Kidney capillary endothelial cell (primary cell): ENCODE data around the gene NPSR1.
"Not testable (repeated sequence)": the region's sequence is repeated elsewhere in the genome, so short reads cannot be mapped to it uniquely, and the experiment has no call there.

Source experiments
- DNase-seq: peaks from one replicate; pipeline ENCODE4 v3.0.0-alpha.2; 2018; ENCODE audit warnings: low spot score

The NPSR1 gene

DNA sequence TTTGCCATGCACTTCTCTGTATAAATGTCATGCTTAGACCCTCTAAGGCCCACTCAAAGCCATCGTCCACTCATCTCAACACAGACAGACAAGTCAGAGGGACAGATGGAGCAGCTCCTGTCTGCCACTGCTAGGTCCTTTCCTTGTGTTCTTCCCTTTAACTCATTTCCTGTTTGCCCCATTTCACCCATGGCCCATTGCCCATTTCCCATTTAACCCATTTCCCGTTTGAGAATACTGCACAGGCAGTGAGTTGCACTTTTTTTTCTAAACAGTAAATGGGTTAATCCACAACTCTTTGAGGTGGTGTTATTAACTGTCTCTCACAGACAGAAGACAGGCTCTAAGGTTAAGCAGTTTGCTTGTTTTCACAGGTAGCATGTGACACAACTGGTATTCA is 179.3 kb downstream of the NPSR1 start:
- DNase-seq: no peak

DNA sequence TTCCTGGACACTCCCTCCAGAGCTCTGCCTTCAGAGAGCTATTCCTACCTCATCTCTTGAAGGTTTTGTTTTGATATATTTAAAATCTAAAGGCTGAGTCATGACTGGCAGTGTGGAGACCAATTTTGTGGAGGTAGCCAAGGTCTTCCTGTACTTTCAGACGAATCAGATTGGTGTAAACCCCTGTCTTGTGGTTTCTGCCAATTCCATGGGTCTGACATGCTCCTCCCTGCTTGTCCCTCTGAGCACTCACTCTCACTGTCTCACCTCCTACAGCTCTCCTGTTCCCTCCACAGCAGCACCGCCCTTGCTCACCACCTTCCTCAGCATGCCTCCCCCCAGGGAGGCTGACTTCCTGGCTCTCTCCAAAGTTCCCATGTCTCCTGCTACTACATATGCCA is 179.8 kb downstream of the NPSR1 start:
- DNase-seq: no peak

DNA sequence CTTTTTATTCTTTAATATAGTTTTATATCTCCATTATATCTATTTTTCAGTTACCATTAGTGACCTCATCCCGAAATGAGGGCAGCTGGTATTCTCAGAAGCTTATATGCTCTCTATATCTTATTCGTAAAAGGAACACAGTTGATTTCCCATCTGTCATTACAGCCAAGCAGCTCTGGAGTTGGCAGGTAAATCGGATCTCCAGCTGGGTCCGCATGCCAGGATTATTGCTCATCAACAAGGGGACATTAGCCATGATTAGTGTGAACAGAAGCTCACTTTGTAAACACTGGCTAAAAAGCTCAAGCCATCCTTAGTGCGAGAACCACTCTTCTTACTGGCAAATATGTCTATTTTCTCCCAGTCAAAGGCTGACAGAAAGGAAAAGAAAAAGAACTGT is 180.3 kb downstream of the NPSR1 start:
- no peak for DNase-seq

DNA sequence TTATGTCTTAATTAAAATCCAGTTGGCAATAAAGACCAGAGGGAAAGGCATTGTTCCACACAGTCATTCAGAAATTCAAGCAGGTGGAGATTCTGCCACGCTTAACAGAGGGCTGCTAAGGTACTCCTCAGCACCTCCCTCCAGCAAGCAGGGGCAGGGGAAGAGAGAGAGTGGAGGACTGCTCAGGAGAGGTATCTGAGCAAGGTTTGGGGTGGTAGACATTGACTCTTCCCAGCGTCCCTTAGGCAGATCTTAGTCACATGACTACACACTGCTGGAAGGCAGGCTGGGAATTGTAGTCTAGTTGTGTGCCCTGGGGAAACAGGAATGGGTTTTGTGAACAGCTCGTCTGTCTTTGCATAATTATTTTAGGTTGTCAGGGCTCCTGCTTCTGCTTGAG is 181.6 kb downstream of the NPSR1 start:
- DNase-seq: no peak

DNA sequence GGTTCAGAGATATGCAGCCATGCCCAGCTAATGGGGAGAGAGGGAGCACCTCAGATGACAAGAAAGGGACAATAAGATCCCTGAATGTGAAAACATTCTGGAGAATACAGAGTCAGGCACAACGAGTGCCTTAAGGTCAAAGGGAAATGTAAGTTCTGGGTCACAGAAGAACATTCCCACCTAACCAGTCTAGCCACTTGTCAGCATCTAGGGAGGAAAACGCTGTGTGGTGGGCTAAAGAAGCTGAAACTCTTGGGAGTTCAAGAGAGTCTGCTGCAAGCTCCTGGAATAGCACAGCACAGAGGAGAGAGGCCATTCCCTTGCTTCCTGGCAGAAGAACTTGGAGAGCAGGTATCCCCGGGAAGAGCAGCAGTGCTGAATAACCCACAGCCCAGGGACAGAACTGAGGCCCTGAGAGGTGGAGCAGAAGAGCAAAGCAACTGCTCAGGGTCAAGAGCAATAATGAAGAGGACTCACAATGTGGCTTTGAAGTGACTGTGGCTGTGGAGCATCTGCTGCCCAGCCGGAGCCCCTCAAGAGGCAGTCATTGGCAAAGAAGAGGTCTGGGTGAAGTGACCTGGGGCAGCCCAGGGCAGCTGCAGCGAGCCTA is 182.3 kb downstream of the NPSR1 start:
- DNase-seq: no peak

DNA sequence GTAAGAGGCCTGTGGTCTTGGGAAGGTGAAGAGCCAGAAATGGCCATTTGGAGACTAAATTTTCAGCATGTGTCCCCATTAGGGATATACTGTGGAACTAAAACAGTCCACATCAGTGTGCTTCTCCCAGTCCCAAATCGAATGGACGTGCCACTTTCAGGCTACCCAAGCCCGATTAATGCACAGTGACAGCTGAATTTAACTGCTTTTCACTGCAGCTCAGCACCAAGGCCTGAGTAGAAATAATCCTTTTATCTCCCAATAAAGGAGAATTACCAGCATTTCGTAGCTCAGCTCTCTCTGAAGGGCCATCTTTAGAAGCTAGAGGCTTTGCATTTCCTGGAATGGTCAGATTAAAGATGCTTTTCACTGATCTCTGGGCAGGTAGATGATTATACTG is 183.3 kb downstream of the NPSR1 start:
- no peak for DNase-seq

DNA sequence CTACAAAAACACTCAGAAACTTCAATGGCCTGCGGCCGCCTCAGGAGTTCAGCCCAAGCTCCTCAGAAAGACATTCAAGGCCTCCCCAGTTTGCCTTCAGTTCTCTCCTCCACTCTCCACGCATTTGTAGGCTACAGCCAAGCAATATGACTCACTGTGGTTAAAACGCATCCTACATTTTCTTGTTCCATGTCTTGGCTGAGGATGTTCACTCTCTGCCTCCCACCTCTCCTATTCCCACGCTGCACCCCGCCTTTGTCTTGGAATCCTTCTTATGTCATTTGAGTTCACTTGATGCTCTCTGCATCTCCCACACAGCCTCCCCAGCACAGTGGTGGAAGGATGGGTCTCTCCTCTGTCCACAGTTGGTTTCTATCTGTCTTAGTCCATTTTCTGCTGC is 184.8 kb downstream of the NPSR1 start:
- DNase-seq: no peak

DNA sequence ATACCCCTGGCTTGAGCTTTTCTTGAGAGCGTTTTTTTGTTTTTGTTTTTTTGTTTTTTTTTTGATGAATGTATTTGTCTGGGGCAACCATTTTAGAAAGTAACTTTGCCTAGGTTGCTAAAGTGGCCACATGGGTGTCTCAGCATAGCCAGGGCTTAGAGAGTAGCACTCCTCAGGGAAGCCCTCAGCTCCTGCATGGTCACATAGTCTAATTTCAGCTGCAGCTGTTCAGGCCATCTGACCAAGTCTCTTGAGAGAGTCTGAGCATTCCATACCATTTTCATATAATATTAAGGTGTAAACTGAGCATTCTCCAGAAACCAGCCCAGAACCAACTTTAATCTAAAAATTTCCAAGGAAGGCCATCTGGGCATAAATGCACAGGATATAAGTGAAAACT is 186.4 kb downstream of the NPSR1 start:
- DNase-seq: no peak

DNA sequence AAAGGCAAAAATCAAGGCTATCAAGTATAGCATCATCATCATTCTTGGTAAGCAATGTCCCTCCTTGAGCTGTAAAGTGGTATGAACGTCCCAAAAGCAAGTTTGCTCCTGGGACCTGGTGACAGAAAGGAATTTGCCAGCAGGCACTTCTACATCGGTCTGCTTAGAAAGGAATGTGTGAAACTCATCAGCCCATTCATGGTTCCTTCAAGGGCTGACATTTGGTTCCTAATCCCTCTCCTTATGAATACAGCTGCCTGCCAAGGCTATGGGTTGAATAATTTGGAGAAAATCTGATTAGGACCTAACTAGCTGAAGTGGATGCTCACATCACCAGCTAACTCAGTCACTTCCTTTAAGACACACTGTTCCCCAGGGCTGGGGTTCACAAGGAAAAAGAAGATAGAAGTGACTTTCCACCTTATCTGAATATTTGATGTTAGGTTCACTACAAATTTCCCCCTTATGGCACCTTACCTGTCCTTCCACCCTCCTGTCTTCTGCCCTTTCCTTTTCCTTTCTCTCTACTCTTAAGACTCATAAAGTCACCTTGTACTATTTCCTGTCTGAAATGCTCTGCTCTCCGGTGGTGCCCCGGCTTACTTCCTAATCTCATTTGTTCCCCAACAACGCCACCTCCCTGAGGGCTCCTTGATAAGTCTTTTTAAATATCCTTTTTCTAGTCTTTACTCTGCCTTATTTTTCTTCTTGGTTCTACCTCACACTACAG is 187.1 kb downstream of the NPSR1 start:
- DNase-seq: no peak

DNA sequence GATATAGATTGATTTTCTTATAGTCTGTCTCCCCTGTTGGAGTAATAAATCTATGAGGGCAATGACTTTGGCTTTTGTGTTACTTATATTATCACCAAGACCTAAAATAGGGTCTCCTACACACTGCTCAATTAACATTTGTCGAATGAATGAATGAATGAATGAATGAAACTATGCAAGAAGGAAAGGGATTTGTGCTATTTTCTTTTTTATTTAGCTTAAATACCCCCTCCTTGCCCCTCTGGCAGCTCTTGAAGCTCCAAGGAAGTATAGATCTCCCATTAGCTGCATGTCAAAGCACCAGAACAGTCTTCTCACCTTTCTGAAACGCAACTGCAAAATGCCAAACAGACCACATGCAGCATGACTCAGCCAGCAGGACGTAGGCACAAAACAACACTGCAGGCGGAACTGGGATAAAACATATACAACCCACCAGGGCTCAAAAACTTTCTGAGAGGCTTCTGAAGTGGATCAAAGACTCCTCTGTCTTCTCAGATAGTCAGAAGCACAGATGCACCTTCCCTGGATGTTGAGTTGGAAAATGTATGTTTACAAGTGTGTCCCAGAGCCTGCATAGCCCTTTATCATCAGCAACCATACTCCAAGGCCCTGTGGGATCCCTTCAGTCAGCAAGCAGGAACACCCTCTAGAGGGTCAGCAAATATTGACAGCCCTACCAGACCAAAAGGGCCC is 187.8 kb downstream of the NPSR1 start:
- no peak for DNase-seq

DNA sequence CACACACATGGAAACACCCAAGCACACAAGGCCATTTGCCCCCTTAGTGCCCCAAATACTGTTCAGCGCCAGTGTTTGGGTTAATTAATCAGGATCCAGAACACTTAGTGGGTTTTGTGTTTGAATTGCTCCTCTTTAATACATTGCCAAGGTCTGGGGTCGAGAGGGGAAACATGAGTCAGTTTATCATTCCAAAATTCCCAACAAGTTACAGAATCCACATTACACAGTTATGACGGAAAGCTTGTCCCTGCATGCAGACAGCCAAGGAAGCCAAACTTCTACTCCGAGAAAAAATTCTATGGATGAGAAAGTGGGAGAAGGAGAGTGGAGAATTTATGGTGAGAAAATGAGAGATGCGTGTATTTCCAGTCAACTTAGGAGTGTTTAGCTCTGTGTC is 189.0 kb downstream of the NPSR1 start:
- DNase-seq: no peak

DNA sequence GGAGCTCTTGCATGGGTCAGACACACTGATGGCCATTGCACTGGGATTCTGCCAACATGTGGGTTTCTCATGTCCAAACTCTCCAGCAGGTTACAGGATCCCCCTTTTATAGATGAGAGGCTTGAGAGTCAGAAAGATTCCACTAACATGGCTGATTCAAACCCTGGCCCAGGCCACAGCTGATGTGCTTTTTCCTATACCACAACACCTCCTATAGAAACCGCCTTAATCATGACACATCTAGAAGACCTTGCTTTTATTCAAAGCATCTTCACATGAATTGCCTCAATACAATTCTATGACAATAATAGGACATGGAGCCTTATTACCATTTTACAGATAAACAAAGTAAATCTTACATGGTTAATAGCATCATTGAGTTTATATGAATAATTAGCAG is 190.7 kb downstream of the NPSR1 start:
- DNase-seq: no peak

DNA sequence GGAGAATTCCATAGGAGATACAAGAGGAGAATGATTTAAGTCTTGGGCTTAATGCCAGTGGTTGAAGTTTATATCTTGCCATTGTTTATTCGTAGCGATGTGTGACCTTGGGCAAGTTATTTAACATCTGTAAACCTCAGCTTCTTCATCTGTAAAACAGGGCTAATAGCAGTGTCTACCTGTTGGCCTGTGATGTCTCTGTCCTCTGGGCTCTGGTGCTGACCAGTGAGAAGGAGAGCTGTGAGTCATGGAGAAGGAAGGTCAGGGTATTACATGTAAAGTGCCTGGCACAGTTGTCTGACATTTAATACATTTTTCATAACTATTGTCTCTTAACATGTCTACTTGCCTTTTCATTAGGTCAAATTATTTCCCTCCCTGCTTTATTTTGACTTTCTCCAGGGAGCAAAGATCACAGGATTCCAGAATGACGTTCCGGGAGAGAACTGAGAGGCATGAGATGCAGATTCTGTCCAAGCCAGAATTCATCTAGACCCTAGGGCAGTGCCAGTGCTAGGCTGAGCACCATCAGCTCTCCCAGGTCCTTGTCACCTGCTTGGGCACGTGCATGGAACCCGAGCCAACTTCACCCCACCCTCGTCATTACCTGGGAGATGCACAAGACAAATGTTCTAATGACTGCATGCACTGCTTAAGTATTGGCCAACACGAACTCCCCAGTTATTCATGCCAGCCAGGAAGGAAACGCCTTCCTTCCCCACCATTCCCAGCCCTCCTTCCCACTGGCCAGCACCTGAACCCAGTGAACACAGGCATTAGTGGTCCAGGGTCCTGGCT is 191.3 kb downstream of the NPSR1 start:
- DNase-seq: no peak

DNA sequence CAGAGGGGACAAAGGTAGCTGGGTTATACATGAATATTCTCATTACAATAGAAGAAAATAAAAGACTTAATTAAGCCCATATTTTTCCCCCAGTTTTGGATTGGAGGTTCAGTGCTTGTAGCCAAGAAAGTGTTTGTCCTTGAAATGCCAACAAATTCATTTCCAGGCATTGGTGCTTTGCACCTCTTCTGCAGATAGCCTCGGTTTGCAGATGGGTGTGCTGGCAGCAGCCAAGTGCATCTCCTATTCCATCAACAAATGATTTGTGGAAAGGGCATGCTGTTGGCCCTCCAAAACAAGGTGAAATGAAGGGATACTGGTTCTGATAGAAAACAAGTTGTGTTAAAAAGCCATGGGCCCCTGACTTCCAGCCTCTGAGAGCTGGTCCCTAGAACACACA is 192.0 kb downstream of the NPSR1 start:
- no peak for DNase-seq

DNA sequence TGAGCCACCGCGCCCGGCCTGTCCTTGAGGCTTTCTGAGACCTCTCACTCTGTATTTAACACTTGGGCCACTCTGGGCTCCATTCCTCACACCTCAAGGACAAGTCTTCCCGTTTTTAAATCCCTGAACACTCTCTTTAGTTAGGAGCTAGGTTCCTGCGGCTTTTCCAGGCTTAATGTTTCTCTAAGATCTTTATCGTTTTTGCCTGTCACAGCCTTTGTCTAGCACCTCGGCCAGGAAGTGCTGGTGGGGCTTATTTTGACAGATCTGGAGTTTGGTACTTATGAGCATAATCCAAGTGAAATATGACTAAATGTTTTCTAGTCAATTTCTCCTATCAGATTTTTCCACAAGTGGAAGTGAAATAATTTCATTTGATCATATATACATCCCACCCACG is 192.7 kb downstream of the NPSR1 start:
- no peak for DNase-seq

DNA sequence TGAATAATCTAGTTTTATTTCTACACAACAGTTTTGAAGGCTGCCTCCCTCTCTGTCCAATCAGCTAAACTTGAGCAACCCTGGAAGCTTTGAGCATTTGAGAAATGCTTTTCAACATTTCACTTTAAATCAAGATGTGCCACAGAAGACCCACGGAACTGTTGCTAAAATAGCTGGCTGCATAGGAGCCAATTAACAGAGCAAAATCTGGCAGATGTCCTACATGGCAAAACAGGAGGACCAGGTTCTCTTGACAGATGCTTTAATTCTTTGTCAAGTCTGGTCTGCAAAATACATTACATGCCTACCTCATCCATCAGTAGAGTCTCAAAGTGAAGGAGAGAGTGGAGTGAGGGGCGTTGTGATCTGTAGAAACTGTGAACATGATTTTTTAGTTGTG is 193.4 kb downstream of the NPSR1 start:
- no peak for DNase-seq

DNA sequence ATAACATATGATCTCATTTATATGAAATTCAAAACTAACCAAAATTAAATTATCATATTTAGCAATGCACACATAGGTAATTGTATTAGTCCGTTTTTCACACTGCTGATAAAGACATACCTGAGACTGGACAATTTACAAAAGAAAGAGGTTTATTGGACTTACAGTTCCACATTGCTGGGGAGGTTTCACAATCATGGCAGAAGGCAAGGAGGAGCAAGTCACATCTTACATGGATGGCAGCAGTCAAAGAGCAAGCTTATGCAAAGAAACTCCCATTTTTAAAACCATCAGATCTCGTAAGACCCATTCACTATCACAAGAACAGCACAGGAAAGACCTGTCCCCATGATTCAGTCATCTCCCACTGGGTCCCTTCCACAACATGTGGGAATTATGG is 200.4 kb downstream of the NPSR1 start:
- not testable (repeated sequence) for DNase-seq

DNA sequence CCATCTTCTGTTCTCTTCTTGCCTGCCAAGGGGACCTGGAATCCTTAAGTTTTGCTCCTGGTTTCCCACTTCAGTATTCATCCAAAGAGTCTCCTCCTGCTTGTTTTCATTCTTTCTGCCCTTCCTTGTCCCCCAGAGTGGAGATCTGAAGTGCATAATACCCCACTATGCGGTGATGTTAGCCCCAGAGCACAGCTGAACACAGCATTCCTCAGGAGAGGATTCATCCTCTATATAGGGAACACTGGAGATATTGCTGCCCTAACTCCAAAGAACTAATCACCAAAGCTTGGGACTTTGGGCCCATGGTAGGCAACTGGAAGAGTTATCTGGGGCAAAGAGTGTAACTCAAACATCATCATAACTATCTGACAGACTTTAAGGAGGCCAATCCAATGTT is 201.3 kb downstream of the NPSR1 start:
- not testable (repeated sequence) for DNase-seq

DNA sequence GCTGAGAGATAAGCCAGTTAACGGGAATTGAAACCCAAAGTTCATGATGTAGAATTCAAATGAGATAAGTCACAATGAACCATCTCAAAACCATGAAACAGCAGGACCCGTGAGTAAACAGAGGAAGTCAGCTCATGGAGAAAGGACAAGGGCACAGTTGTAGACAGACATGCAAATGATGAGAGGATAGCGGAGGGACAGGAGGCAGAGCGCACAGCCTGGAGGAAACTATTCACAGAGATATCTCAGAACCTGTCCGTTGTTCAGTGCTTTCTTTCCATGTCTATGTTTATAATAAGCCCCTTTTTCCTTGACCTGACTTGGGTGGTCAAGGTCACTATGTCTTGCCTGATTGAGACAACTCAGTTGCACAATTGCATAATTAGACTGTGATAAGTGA is 208.2 kb downstream of the NPSR1 start:
- DNase-seq: not testable (repeated sequence)

DNA sequence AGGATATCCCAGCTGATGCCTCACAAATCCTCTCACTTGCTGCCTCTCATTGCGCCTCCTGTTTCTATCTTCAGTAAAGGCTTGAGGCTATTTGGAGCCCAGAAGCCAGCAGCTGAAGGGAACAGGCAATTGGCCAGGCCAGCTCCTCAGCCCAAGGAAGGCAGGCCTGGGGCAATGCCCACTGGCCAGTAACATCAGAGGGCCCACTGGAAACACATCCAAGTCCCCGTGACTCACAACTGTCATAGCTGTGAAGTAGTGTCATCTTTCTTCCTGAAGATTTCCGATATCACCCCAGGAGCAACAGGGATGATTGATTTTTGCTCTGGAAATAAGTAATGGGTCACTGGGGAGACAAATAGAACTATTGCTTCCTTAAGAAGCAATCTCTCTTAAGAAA is 209.3 kb downstream of the NPSR1 start:
- DNase-seq: not testable (repeated sequence)

DNA sequence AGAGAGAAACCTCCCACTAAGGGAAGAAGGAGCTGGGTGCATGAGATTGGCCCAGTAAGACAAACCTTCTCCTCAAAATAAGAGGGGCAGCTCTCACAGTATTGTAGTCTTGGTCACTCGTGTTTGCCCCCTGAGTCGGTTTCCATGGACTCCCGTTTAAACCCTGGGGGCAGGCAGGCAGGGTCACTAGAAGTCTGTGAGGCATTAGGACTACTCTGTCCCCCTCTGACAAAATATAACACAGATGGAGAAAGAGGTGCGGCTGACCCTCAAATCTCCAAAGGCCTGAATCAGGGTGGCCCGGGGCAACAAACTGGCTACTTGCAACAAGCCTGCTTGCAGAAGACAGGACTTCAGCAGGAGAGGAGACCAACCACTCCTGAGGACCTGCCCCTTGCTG is 210.6 kb downstream of the NPSR1 start:
- not testable (repeated sequence) for DNase-seq

DNA sequence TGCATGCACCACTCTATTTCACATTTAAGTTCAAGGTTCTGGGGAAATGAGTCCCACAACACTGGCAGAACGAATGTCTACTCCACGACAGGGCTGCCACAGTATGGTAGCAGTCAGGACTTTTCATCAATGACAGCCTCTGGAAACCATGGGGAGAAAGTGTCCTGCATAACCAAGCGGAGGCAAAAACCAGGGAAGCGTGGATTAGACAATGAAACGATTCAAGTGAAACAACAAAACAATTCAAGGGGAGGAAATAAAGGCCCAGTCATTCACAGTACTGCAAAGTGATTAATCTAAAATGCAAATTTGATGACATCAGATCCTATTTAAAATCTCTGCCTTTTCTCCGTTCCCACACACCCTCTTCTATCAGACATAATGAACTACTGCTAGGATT is 211.0 kb downstream of the NPSR1 start:
- DNase-seq: no peak

DNA sequence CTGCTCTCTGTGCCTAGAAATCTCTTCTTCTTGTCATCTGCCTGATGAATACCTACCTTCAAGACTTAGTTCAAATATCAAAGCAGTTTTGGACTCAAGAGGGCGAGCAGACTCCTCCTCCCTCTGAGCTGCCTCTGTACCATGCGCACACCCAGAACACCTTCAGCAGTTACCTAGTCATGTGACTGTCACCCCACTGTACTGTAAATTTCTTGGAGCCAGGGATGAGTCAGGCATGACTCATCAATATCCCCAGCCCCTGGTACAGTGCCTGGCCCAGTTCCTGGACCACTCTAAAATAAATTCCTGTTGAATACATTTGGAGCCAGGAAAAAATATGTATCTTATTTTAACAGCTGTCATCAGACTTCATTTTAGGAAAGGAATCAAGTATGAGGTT is 212.0 kb downstream of the NPSR1 start:
- not testable (repeated sequence) for DNase-seq
